Measurements from ENCODE around the gene HAS3.
"Not testable (repeated sequence)": the region's sequence is repeated elsewhere in the genome, so short reads cannot be mapped to it uniquely, and the experiment has no call there.

GRCh38 chr16:69063491-69063890, 42.0 kb upstream of the HAS3 start:
- not testable (repeated sequence) for TF ChIP-seq CTCF, POLR2A, POLR2AphosphoS5 (IDR thresholded peaks at IDR 0.05)
